ENCODE measurements around the gene DDTL.
"Not testable (repeated sequence)": the region's sequence is repeated elsewhere in the genome, so short reads cannot be mapped to it uniquely, and the experiment has no call there.

DDTL gene

DNA sequence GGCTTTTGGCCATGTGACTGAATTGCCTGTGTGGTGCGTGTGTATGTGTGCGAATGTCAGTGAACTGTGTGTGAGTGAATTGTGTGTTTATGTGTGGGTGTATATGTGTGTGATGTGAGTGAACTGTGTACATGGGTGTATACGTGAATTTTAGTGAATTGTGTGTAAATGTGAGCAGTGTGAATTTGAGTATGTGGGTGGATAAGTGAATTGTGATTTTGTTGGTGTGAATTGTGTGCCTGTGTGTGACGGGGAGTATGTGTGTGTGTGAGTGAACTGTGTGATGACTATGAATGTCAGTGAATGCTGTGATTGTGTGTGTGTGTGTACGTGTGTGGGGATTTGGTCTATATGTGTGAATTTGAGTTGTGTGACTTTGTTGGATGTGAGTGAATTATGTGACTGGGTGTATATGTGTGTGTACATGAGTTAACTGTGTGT lies 3.5 kb downstream of the DDTL start:
- no peak for DNase-seq (ENCODE audit: low spot score)

DNA sequence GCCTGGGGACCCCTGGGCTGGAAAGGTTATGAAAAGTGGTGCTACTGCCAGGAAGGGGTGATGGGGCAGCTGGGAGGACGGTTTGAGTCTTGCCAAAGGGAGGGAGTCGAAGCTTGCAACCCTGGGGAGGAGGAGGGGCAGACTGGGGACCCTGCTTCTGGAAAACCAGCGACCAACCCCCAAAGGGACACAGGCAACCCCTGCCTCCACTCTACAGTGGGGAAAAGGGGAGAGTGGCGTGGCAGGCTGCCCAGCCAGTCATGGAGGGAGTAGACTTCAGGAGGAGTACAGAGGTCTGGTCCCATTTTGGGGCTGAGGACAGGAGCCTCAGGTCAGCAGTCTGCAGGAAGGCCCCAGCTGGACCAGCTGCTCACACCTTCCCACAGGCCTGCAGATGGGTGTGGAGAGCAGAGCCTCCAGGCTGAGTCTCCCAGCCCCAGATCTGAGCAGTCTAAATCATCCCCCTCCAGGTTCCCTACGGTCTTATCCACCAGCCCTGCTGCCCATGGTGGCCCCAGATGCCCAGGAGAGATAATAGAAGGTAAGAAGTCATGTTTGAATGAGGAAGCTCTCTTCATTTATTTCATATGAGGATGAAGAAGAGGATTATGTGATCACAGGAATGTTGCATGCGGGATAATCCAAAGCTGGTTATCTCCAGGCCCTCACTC lies 4.3 kb downstream of the DDTL start:
- no peak for DNase-seq (ENCODE audit: low spot score)

DNA sequence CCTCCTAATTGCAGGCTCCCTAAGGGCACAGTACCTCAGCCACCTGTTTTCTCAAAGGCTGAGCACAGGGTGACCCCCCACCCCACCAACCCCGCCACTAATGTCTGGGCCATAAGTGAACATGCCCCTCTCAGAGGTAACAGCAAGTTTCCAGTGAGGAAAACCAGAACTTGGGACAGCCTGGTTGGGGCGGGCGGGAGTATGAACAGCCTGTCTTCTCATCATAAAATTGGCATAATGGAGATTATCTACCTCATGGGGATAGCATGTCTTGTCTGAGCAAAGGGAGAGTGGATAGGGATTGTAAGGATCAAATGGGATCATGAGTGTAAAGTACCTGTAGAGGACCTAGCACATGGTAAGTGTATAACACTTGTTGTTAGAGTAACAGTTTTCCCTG lies 5.2 kb downstream of the DDTL start:
- DNase-seq (ENCODE audit: low spot score): not testable (repeated sequence)

DNA sequence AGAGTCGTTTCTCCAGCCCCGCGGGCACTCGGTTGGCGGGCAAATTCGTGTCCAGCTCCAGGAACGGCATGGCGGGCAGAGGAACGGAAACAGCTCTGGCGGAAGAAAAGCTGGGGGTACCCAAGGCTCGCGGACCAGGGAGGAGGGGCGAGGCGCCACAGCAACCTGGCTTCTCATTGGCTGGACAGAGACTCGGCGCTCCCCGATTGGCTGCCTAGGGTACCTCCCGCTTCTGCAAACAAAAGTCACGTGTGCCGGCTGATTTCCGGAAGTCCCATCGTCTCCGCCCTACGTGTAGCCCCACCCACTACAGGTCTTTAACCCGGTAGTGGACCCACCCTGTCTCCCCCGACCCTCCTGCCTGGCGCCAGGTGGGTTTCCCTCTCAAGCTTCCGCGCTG lies 7.7 kb downstream of the DDTL start, which contains the start of gene DDT:
Gene DDT, minus strand, starts transcription at position 97 of the 400 bp plus-strand sequence. Its CDS starts 27 bp downstream, at position 70.
- DNase-seq (ENCODE audit: low spot score): not testable (repeated sequence)

DNA sequence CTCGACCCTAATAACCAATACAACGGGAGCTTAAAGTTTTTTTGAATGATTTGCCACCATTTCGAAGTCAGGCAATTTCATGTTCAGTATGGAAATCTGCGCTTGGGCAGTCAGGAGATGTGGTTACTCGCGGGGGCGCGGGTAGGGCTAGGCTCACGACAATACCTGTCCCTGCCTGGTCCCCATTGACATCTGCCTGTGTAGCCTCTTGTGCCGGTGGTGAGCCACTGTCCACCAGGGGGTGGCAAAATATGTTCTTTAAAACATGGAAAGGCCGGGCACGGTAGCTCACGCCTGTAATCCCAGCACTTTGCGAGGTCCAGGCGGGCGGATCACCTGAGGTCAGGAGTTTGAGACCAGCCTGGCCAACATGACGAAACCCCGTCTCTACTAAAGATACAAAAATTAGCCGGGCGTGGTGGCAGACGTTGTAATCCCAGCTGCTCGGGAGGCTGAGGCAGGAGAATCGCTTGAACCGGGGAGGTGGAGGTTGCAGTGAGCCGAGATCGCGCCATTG lies 8.2 kb downstream of the DDTL start:
- DNase-seq (ENCODE audit: low spot score): not testable (repeated sequence)

DNA sequence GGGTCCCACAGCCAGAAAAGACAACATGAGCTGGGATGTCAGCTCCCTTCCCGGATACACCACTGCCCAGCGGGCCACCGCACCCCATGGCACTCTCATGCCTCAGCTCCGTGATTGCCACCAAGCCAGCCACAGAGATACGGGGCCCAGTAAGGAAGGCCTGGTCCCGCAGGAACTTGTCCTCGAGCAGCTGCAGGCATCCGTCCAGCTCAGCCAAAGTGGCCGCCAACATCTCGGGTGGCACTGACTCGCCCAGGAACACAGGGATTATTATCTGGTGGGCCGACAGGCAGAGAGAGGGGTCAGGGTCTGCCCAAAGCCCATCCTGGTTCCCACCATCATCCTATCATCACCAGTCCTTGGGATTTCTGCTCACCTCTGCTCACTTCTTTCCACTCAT lies 10.6 kb downstream of the DDTL start:
- DNase-seq (ENCODE audit: low spot score): not testable (repeated sequence)

DNA sequence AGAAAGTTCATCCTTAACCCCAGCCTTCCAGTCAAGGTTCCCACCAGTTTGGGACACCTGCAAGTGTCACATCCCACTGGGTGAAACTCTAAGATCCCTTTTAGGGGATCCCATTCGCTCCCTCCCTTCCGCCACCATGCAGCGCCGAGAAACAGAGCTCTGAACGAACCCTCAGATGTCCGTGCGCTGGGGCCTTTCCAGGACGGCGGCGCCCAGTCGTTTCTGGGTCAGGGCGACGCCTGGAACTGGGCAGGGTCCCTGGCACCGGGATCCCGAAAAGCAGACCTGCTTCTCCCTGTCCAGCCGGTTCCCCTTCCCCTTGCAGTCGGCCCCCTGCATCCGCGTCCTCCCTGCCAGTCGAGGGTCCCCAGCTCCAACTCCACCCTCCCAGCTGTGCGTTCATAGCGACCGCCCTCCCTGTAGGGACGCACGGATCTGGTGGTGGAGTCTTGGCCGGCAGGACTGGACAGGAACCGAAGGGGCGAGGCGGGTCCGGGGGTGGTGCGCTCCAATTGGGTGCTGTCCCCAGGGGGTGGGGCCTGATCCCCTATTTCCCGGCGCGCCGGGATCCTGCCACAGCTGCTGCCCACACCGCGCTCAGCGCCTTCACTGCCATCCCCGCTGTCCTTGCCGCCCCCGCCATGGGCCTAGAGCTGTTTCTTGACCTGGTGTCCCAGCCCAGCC lies 13.0 kb downstream of the DDTL start, which contains the start of gene GSTT2:
Gene GSTT2, plus strand, starts transcription at position 578 of the 684 bp plus-strand sequence.
- DNase-seq (ENCODE audit: low spot score): not testable (repeated sequence)

DNA sequence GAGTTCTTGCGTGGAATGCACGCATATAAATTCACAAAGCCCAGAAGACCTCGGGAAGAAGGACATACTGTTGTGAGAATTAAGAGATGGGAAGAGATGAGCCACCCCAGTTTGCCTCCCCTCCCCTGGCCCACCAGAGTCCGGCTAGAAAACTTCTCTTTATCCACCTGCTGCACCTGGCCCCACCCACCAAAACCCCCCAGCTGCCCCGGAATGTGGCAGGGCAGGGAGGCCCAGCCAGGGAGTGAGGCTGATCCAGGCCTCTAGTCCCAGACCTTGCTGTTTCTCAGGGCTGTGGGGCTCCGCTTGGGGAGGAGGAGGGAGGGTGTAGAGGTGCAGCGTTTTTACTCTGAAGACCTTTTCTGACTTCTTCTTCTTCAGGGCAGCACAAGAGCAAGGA lies 13.9 kb downstream of the DDTL start:
- not testable (repeated sequence) for DNase-seq (ENCODE audit: low spot score)

DNA sequence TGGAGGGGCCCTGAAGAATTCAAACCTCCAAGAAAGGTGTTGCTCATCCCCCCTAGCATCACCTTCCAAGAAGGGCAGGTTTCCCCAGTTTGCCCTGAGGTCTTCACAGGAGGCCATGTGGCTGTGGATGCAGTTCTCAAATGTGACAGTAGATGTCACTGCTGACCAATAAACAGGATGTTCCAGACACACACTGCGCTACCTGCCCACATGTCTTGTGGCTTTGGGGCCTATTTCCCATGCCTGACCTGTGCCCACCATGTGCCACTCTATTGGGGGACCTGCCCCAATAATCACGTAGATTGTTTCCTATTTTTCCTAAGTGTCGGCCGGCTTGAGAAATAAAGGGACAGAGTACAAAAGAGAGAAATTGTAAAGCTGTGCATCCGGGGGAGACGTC lies 17.7 kb downstream of the DDTL start:
- peak; percentile 39 for DNase-seq (ENCODE audit: low spot score)

DNA sequence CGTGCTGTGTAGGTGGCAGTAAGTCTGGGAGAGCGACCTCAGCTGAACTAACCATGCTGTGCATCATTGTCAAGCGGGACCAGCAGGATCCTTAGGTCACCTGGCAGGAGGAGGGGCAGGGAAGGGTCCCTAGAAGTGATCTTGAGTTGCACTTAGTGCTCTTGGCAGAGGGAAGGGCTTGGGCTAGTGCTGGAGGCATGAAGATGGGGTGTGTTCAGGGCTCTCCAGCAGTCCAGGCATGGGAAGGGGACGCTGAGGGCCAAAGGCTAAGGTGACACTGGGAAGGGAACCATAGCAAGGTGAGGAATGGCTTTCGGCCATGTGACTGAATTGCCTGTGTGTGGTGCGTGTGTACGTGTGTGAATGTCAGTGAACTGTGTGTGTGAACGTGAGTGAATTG lies 19.4 kb downstream of the DDTL start:
- not testable (repeated sequence) for DNase-seq (ENCODE audit: low spot score)

DNA sequence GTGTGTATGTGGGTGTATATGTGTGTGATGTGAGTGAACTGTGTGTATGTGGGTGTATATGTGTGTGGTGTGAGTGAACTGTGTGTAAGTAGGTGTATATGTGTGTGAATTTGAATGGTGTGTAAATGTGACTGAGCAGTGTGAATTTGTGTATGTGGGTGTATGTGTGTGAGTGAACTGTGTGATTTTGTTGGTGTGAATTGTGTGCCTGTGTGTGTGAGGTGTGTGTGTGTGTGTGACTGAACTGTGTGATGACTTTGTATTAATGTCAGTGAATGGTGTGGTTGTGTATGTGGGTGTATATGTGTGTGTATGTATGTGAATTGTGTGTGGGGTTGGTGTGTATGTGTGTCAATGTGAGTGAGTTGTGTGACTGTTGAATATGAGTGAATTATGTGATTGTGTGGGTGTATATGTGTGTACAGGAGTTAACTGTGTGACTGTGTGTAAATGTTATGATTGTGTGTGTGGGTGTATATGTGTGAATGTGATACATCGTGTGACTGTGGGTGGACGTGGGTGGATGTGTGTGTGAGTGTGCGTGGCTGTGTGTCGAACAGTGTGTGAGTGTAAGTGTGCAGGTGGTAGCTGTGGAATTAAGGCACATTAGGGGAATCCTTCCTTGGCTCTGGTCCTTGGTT lies 20.0 kb downstream of the DDTL start:
- DNase-seq (ENCODE audit: low spot score): not testable (repeated sequence)

DNA sequence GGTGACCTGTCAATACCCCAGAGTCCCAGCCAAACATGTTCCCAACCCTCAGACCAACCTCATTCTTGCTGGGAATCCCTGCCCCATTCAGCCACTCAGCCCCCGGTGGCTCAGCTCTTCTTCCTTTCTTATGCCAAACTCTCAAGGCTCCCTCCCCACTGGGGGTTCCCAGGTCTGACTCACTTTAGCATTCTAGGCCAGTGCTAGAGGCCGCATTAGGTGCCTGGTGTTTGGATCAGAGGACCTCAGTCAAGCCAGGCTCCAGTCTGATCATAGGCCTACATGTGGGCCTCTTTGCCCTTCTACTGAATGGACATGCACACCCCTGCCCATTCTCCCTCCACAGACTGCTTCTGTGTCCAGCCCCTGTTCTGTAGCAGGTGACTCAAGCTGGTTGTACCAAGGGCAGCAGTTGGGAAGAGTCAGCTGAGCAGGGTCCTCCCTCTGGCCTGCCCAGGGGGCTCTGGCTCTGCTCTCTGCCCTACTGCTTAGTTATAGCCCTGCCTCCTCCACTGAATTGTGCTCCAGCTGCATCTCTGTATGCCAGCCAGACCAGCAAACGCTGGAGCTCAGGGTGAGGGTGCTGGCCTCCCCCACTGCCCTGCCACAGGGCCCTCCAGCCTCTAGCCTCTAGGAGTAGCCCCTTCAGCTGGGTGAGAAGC lies 23.0 kb downstream of the DDTL start:
- DNase-seq (ENCODE audit: low spot score): not testable (repeated sequence)

DNA sequence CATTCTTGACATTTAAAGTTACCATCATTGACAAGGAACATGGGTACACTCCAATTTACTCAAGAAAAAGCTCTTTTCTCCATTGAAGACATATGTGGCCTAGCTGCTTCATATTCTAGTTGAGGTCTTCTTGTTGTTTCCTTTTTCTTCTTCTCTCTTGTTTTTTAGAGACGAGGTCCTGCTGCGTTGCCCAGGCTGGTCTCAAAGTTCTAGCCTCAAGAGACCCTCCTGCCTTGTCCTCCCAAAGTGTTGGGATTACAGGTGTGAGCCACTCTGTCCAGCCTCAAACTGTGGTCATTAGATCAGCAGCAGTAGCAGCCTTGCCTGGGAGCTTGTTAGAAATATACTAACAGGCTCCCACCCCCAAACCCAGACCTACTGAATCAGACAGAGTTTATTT lies 26.4 kb downstream of the DDTL start:
- DNase-seq (ENCODE audit: low spot score): not testable (repeated sequence)

DNA sequence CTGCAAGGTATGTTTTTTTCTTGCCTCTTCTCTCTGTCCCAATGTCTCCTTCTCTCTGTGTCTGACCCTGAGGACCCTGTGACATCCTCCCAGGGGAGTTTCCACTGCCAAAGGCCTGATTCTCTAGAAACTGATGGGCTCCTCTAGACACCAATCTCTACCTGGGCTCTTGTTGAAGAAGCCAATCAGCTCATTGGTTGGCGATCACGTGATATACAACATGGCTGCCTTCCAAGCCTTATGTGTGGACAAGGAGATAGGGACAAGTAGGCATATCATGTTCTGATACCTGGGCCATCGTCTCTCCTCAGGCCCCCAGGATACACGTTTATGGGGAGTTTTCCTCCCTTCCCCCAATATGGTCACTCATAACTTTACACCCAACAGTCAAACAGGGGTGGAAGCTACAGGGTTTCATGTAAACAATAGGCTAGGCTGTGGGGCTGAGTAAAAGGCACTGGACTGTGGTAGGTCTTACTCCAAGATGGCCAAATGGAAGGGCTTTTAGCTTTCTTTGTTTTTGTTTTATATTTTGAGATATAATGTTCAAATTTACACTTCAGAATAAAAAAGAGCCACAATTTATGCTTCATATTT lies 27.0 kb downstream of the DDTL start:
- DNase-seq (ENCODE audit: low spot score): not testable (repeated sequence)

DNA sequence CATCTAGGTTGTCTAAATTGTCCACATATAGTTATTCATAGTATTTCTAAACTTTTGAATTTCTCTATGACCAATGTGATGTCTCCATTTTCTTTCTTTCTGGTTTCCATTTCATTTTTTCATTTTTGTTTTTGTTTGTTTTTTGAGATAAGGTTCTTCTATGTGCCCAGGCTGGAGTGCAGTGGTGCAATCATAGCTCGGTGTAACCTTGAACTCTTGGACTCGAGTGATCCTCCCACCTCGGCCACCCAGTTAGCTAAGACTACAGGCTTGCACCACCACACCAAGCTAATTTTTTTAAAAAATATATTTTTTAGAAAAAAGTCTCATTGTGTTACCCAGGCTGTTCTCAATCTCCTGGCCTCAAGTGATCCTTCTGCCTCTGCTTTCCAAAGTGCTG lies 30.4 kb downstream of the DDTL start:
- no peak for DNase-seq (ENCODE audit: low spot score)

DNA sequence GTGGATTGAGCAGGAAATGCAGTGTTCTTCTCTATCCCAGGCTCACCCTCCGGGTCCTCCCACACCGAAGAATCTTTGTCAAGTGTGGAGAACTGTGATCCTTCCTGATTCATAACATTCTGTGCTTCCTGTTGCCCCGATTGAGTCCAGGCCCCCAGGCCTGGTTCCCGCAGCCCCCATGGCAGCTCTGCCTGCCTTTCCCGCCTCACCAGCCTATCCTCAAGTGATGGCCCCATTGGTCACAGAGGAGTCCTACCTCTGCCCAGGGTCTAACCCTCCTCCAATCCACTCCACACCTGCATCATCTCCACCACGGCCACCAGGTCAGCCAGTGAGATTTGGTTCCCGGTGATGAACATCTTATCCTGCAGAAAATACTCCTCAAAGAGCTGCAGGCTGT lies 33.1 kb downstream of the DDTL start:
- not testable (repeated sequence) for DNase-seq (ENCODE audit: low spot score)

DNA sequence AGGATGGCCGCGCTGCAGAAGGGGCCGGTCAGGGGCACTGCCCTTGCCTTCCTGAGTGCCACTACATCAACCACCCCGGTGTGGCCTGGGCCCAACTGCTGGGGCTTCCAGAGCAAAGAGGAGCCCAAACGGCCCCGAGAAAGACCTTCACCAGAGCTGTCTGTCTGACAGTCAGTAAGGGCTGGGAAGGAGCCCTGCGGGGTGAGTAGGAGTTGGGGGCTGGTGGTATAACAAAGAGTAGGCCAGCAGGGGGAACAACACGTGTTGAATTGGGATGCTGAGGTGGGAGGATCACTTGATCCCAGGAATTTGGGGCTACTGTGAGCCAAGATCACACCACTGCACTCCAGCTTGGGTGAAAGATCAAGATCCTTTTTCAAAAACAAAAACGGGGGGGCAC lies 34.6 kb downstream of the DDTL start:
- no peak for DNase-seq (ENCODE audit: low spot score)

DNA sequence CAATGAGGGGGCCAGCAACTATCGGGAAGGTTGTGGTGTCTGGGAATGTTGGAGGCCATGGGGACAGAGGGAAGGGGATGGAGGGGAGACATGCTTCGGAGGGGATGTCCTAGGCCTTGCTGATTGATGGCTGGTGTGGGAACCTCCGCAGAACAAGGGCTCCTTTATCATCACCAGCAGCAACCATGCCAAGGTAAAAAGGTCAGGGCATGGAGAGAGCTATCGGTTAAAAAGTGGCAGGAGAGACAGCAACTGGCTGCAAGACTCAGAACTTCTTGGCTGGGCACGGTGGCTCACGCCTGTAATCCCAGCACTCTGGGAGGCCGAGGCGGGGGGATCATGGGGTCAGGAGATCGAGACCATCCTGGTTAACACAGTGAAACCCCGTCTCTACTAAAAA lies 35.6 kb downstream of the DDTL start:
- DNase-seq (ENCODE audit: low spot score): no peak

DNA sequence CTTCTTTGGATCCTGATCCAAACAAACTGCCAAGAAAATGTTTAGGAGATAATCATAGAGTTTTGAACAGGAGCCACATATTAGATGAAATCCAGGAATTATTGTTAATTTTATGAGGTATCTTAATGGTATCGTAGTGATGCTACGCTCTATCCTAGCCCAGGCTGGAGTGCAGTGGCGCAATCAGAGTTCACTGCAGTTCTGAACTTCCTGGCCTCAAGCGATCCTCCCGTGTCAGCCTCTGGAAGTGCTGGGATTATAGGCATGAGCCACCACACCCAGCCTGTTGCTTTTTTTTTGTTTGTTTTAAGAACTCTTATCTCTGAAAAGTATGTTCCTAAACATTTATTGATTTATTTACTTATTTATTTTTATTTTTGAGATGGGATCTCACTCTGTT lies 36.2 kb downstream of the DDTL start:
- DNase-seq (ENCODE audit: low spot score): no peak

DNA sequence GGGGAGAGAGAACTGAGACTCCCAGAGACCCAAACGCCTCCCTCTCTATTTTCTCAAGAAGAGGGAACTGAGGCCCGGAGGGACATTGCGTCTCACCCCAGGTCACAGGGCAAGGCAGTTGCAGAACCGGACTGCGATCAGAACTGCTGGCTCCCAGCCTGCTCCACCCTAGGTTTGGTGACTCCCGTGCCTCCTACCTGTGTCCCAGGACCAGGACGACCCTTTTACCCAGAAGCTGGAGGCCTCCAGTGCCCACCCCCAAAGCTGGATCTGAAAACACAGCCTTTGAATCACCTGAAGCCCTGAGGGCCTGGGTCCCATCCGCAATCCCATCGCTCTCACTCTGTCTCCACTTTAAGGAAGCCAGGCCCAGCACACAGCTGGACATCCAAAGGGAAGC lies 37.2 kb downstream of the DDTL start:
- DNase-seq (ENCODE audit: low spot score): no peak

DNA sequence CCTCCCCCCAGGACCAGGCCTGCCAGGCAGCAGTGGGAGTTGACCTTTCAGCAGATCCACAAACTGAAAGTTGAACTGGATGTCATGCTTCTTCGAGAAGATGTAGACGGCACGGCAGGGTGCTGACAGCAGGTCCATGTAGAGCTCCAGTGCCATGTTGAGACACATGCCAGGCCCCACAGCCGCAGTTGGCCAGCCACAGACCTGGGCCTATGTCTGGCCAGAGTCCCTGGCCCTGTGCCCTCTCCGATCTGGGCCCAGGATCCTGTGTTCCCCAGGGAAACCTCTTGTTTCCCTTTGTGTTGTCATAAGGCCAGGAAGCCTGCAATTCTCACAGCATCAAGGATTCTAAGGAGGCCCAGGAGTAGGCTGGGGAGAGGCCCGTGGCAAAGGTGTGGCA lies 38.5 kb downstream of the DDTL start, which contains the start of gene GSTT4:
Gene GSTT4, minus strand, starts transcription at position 253 of the 400 bp plus-strand sequence. Its CDS starts 97 bp downstream, at position 156.
- no peak for DNase-seq (ENCODE audit: low spot score)
